Fibroblast of mammary gland (primary cell): ENCODE results near the gene PCSK6.

Source experiments
- DNase-seq: peaks from one replicate; pipeline ENCODE4 v3.0.0-alpha.2; 2010; ENCODE audit warnings: low read depth
- H3K4me3 ChIP-seq: 2 replicates; pipeline ENCODE4 v1.5.1; 2011; ENCODE audit warnings: low read depth, mild to moderate bottlenecking, low read length, moderate library complexity; ENCODE audit not compliant: control insufficient read depth
- CTCF ChIP-seq: conservative IDR thresholded peaks from 2 replicates; pipeline ENCODE4 v1.5.1; 2011; ENCODE audit warnings: low read depth, low read length, inconsistent platforms; ENCODE audit not compliant: control insufficient read depth, insufficient read depth

PCSK6 gene

GRCh38 chr15:101490922-101491733, 1.6 kb upstream of the PCSK6 start:
- TF ChIP-seq CTCF = no peak
- no peak overlapping the region for H3K4me3 ChIP-seq
- DNase-seq = no peak

- H3K4me3 ChIP-seq = no peak overlapping the region
- TF ChIP-seq CTCF = no peak
- no peak for DNase-seq
Measured at GRCh38 chr15:101490408-101490891, 943 bp upstream of the PCSK6 start.

- DNase-seq = no peak
- no peak for TF ChIP-seq CTCF
- H3K4me3 ChIP-seq = no peak overlapping the region
Measured at GRCh38 chr15:101489237-101489598, 289 bp downstream of the PCSK6 start.

- TF ChIP-seq CTCF = no peak
- DNase-seq = no peak
- no peak overlapping the region for H3K4me3 ChIP-seq
Measured at GRCh38 chr15:101488300-101489164, 975 bp downstream of the PCSK6 start.

- no peak overlapping the region for H3K4me3 ChIP-seq
- TF ChIP-seq CTCF = no peak
- DNase-seq = peak; percentile 17
Measured at GRCh38 chr15:101486696-101487459, 2.6 kb downstream of the PCSK6 start.

GRCh38 chr15:101483462-101483861, 6.0 kb downstream of the PCSK6 start:
- TF ChIP-seq CTCF = no peak
- H3K4me3 ChIP-seq = no peak overlapping the region
- DNase-seq = no peak
